ENCODE measurements around the gene PTTG1IP. TPM values are rescaled to one million over a fixed set of nuclear protein-coding genes. Genes with fewer than 3 reads are reported as not detected.

PTTG1IP gene
- total RNA-seq, 1 donor from 2014 or later = 295 TPM

DNA sequence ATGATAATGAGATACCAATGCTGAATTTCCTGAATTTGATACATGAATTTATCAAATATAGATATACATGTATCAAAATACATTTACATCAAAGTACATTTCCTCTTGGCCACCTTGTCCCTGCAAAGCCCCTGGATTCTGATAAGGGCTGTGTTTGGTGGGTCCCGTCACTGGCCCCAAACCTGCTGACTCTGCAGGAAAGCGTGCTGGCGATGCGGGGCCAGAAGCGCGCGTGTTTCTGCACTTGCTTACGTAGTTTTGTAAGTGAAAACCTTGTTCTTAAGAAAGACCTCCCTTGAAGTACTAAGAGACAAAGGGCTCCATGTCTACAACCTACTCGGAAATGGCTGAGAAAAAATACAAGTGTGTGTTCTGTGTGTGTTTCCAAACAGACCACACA lies 36.2 kb upstream of the PTTG1IP start:
- DNase-seq (ENCODE audit: low spot score) = no peak

DNA sequence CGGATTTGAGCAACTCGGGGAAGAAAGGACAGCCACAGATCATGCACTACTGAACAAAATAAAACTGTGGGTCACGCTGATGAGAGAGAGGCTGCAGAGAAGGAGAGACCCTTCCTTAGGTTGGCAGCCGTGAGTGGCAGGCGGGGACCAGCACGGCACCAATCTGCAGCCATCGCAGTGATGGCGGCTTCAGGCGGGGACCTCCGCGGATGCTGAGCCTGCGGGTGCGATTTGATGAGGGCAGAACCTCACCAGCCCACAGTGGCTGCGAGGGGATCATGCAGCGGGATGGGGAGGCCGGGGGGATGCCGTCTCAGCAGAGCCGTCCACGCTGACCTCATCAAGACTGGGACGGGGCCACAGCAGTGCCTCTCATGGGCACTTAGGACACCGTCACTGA lies 35.4 kb upstream of the PTTG1IP start:
- DNase-seq (ENCODE audit: low spot score) = no peak

DNA sequence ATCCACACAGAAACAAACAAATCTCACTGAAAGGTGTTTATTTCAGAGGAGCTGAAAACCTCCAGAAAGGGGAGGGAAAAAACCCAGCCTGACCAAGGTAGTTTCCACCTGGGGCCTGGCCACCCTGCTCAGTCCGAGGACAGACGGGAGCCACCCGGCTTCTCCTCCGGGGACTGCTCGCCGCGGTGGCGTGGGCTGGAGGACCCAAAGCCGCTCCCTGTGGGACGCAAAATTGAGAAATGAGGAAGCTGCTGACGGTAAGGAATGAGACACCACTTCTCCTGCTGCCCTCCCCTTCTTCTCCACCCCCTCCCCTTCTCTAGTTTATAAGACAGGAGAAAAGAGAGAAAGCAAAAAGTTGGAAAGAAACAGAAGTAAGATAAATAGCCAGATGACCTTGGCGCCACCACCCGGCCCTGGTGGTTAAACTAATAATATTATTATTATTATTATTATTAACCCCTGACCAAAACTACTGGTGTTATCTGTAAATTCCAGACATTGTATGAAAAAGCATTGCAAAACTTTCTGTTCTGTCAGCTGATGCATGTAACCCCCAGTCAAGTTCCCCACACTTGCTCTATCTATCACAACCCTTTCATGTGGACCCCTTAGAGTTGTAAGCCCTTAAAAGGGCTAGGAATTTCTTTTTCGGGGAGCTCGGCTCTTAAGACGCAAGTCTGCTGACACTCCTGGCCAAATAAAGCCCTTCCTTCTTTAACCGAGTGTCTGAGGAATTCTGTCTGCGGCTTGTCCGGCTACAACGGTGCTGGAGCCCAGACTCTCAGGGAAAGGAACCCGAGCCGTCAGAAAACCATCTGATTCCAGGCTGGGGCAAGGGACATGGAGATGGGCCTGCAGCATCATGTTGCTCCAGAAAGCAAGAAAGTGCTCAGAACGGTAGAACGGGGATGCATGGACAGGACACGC lies 34.7 kb upstream of the PTTG1IP start:
- peak; percentile 34 for DNase-seq (ENCODE audit: low spot score)

DNA sequence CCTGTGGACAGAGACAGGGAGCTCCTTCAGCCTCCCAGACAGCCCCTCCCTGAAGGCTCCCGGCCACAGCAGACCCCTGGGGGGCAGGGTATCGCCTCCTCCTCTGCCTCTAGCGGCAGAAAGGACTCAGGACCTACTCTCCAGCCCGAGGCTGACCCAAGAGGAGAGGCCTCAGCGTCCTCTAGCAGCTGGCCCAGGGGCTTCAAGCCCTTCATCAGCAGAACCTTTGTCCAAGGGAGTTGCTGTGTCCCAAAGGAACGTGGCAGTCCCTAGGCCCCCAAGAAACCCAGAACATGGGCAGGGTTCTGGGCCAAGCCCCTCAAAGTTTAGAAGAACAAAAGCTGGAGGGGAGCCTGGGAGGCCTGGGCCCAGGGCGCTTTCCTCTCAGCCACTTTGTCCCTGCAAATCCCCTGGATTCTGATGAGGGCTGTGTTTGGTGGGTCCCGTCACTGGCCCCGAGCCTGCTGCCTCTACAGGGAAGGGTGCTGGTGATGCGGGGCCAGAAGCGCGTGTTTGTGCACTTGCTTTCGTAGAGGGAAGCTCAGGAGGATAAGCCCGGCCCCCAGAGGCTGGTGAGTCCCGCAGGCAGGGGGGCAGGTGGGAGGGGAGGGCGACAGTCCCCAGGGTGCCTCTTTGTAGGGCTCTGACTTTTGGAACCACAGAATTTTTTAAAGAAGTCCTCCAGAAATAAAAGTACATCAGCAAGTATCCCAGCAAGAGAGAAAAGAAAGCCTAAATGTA lies 33.9 kb upstream of the PTTG1IP start:
- no peak for DNase-seq (ENCODE audit: low spot score)

DNA sequence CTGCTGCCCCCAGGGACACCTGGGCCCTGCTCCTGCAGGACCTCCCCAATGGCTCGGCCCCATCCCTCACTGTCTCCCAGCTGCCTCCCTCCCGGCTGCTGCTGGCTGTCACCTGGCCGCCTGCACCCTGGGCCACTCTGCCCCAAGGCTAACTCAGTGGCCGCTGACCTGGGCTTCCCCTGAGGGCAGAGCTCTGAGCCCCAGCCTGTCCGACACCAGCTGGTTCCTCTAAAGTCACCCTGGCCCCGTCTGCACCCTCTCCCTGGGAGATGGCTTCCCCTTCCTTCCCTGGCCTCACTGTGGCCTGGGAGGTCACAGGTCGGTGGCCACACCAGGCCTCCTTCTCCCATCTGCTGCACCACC lies 32.2 kb upstream of the PTTG1IP start:
- DNase-seq (ENCODE audit: low spot score) = no peak

DNA sequence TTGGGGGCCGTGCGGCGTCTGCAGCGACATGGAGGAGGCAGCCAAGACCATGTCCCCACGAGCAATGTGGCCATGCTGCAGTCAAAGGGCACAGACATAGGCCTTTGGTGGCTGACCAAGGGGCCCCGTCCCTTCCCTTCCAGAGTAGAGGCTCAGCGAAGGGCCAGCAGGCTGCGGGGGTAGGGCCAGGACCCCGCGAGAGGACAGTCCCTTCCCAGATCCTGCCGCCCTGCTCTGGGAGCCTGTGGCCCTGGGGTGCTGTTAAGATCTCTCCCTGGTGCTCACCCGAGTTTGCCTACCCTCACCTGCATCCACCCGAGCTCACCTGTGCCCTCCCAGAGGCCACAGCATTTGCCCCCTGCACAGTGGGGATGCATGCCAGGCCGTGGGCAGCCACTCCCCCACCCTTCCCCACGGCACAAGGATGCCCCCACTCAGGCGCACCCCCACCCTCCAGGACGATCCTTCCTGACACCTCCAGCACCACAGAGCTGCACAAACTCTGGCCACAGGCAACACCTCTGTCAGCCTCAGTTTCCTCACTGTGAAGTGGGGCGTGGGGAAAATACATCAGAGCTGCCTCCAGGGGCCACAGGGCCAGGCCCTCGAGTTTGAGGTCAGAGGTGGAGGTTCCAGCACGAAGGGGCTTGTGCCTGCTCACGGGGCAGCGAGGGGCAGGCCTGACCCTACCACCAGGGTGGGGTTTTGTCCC lies 31.7 kb upstream of the PTTG1IP start:
- no peak for DNase-seq (ENCODE audit: low spot score)

DNA sequence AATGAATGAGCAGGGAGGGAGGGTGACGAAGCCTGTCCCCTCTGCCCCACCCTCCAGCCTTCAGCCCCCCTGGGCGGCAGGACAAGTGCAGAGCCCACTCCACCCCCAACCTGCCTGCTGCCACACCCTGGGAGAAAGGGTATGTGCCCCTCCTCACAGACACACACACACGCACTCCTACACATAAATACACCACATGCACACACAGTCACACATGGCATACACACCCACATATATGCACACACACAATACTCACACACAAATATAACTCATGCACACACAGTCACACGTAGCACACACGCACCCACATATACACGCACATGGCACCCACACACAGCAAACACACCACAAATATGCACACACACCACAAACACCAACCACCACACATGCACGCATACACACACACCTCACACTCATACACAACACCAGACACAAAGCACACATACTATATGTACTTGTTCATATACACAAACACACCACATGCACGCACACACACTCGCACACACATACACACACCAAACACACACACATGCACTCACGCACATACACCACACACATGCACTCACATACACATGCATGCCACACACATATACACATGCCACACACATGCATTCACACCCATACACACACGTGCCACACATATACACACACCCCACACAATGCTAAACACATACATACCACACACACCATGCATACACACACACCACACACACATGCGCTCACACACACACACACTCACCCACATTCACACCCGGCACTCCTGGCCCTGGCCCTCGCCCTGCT lies 30.8 kb upstream of the PTTG1IP start:
- no peak for DNase-seq (ENCODE audit: low spot score)

DNA sequence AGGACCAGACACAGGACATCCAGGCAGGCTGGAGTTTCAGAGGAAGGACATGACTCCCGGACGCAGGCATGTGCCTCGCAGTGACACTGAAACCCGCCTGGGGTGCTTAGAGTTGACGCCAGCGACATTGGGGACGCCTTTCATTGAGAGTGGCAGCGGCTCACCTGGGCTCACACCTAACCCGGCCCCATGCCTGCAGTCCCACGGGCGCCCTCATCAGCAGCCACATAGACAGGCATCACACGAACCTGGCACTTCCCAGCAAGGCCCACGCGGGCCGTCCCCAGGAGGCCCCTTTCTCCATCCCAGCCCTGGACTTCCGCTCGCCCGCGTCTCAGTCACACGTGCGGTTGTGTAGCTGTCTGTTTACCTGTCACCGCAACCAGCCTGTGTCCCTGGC lies 30.2 kb upstream of the PTTG1IP start:
- DNase-seq (ENCODE audit: low spot score) = peak; percentile 34

DNA sequence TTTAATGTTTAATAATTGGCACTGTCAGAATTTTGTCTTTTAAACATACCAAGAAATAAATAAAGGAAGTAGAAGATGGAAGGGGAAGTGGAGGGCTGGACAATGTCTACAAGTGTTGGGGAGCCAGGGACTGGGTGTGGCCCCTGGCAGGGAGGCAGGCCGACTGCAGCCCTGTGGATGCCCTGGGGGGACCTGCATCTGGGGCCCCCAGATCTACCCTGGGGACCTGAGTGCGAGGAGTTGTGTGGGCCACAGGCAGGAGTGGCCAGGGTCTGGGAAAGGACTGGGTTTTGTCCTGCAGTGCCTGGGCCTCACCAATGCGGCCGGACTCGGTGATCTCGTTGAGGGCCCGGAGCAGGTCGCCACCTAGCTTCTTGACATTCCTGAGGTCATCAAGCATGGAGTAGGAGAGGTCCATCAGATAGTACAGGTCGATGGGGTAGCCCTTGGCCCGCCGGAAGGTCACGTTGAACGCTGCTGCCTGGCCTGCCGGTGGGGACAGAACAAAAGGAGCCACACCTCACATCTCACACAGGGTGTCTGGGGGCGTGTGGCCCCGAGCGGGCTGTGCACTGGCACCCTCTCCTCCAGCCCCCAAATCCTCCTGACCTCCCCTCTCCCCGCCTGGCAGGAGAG lies 29.7 kb upstream of the PTTG1IP start:
- DNase-seq (ENCODE audit: low spot score) = no peak

DNA sequence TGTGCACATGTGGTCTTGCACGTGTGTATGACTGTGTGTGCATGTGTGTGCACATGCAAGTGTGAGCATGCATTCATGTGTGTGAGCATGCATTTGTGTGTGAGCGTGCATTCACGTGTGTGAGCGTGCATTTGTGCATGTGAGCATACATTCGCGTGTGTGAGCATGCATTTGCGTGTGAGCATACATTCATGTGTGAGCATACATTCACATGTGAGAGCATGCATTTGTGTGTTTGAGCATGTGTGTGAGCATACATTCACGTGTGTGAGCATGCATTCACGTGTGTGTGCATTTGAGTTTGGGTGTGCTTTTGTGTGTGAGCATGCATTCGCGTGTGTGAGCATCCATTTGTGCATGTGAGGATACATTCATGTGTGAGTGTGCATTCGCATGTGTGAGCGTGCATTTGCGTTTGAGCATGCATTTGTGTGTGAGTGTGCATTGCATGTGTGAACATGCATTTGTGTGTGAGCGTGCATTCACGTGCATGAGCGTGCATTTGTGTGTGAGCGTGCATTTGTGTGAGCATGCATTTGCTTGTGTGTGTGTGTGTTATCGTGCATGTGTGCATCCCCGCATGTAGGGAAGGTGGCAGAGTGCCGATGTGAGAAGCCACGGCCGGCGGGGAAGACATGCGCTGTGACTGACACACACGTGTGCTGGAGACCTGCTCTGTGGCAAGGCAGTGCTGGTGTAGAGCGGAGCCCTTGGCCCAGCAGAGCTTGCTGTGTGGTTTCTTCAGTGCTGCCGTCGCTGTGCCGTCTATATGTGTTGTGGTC lies 29.0 kb upstream of the PTTG1IP start:
- no peak for DNase-seq (ENCODE audit: low spot score)

DNA sequence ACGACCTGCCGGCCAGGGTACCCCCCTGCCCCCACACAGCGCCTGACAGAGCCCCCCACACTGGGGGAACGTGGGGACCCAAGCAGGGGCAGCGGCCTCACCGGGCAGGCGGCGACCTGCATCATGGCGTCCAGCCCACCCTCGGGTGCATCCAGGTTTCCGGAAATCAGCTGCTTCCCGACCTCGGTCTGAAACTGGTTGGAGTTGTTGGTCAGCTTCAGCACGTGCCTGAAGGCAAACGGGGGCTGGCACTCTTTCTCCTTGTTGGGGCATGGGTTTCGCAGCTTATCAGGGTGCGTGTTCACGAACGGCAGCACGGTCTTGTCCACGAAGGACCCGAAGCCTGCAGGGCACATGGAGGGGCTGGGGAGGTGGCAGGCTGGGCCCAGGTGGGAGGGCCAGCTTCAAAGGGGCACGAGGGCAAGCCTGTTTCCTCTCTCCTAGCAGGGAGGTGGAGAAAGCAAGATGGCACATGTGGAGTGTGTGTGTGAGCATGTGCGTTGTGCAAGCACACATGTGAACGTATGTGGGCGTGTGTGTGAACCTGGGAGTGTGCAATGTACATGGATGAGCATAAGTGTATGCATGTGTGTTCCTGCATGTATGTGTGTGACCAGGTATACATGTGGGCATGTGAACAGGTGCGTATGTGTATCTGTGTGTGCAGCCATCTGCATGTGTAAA lies 28.0 kb upstream of the PTTG1IP start:
- no peak for DNase-seq (ENCODE audit: low spot score)

DNA sequence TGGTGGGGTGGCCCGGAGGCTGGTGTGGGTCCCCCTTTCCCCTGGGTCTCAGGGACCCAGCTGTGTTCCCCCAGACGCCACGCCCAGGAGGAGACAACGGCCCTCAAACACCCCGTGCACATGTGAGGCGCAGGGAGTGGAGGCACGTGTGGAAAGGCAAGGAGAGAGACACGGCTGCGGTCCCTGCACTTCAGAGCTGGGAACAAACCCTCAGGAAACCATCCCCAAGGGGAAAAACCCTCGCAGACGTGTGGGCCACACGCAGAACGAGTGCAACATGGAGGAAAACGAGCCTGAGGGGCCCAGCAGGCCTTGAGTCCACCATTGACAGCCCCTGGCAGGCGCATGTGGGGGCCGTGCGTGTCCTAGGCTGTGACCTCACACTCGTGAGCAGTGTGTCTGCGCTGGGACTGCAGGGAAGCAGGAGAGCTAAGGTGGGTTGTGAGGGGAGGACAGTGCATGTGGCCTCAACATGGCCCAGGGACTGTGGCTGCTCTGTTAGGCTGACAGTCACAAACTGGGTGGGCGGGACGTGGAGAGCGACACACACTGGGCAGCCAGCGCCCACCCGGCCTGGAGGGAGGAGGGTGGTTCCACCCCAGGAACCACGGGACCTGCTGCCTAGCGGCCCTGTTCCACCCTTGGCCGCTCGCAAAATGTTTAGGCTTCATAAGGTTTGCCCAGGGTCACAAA lies 27.2 kb upstream of the PTTG1IP start:
- DNase-seq (ENCODE audit: low spot score) = no peak

DNA sequence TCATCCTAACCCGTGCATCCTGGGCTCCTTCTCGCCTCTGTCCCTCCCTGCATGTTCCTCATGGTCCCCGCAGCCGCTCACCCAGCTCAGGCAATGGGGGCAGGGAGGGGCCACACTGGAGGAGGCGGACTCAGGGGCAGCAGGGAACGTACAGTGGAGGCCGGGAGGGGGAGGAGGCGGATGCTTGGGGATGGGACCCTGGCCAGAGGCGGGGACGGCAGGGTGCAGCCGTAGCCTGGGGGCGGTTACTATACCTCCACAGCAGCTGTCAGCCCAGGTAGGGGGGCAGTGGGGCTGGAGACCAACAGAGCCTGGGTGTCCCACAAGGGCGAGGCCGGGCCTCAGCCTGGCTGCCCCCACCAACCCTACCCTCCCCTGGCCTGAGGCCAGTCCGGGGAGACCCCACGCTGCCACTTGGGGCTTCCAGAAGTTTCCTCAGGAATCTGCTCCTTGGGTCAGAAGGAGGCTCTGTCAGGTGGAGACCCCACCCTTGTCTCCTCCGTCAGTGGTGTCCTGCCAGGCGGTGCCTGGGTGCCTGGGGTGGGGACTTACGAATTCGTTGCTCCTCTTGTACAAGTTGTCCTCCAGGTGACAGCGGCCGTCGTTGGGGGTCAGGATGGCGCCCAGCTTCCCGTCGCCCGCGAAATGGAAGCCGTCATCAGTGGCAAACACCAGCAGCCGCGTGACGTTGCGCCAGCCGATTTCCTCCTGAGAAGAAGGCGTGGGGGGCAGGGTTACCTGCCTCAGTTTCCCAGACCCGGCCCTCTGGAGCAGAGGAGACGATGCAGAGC lies 26.5 kb upstream of the PTTG1IP start:
- no peak for DNase-seq (ENCODE audit: low spot score)

DNA sequence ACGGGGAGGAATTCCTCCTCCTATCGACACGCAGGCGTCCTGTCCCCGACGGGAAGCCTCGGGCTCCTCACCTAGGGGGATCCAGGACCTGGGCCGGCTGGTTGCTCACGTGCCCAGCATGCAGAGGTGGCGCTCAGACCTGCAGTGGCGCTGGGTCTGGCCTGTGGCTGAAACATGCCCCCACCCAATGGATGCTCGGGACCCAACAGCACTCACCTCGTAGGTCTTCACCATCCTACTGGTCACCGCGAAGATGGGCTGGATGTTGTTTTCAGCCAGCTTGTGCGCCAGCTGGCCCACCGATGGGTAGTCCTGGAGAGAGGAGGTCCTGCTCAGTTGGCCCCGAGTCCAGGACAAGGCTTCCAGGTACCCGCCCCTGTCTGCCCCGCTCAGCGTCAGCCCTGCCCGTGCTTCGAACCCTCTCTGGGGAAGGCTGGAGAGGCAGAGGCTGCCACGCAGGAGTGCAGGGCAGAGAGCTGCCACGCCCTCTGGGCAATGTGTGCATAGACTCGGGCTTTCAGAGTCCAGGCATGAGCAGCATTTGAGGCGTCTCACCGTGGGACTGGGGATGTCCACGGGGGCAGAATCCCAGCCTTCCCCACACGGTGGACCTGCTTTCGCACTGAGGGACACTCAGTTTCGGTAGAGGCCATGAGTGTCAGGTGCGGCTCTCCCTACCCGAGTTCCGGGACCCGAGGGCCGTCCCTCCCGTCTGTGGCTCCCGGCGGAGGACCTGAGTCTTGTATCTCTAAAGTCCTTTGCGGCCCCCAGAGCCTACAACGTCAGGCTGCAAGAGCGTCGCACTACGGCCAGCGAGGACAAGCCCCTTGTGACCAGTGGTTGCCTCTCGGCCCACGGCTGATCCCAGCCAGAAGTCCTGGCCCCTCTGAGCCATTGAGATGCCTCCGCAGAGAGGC lies 25.6 kb upstream of the PTTG1IP start:
- no peak for DNase-seq (ENCODE audit: low spot score)

DNA sequence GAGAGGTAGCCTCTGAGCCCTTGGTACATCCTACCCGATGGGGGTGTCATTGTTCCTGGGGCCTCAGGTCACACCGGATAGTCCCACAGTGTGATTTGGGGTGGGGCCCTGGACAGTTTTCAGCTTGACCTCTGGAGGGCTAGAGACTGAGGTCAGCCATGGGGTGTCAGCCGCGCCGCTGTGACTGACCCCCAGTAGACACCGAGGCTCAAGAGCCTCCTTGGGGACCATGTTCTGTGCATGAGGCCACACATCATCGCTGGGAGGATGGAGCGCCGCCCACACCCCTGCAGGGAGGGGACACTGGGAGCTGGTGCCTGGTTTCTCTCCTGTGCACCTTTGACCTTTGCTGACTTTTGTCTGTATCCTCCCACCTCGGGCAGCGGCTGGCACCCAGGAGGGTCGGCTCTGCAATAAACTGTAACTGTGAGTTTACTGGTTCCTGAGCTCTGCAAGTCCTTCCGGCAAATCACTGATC lies 24.6 kb upstream of the PTTG1IP start:
- DNase-seq (ENCODE audit: low spot score) = no peak

DNA sequence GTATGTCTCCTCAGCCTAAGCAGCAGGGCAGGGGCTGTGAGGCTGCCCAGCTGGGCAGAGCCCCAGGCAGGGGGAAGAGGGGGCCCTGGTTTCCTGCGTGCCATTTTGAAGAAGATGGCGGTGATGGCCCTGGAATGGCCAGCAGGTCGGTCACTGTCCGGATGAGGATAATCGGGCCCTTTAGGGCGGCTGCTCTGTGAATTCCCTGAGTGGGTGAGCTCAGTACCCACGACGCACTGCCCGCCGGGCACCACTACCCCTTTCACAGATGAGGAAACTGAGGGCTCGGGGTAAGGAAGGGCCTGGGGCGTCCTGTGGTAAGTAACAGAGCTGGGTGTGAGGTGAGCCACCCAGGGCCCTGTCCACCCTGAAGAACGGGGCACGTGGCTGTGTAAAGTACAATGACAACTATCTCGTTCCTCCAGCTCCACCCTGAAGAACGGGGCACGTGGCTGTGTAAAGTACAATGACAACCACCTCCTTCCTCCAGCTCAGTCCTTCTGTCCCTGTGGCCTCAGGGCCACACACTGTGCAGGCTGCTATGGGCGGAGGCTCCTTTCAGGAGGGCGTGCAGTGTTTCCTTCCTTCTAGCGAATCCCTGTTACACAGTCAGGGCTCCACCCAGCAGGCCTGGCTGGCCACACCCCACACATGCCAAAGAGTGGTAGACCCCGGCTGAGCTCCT lies 24.0 kb upstream of the PTTG1IP start:
- DNase-seq (ENCODE audit: low spot score) = peak; percentile 38
